ENCODE results near the gene CHST12. TPM values are rescaled to one million over a fixed set of nuclear protein-coding genes. Genes with fewer than 3 reads are reported as not detected.

CHST12 gene
- total RNA-seq, result 15.3 TPM
- long read RNA-seq, full-length matches to known transcripts, result 41 of 64 reads
- long read RNA-seq, partial matches to known transcripts, result 5 of 64 reads
- long read RNA-seq, other reads (novel, unspliced or antisense), result 18 of 64 reads

DNA sequence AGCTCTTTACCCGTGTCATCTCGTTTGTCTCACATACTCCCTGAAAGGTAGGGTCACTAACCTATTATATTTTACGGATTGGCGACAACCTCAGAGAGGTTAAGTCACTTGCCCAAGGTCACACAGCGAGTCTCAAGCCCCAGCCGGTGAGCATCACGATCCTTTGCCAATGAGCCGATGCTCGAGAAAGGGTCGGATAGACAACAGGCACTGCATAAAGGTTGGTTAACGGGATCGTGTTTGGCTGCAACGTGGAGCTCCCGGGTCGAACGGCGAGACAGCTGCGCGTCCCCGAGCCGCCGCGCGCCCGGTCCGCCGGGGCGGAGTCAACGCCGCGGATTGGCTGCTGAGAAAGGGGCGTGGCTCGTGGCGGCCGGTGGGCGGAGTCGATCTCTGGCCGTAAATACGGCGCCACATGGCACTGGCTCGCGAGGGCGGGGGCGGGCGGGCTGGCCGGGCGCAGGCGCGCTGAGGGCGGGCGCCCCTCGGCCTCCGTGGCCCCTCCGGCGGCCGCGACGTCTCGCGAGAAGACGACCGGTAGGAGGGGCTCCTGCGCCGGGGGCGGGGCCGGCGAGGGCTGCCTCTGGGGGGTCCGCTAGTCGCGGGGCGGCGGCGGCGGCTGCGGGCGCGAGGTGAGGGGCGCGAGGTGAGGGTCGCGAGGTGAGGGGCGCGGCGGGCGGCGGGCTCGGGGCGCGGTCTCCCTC is at the start of gene CHST12:
TSS of gene CHST12 (plus strand) at position 598 of the 704 bp plus-strand sequence. CDS start 29,029 bp downstream, outside the sequence.
- intact Hi-C loops (cut with micrococcal nuclease), result no loop called here
- peak; percentile 95 for DNase-seq
- H3K4me1 ChIP-seq, result peaks cover 80% of the 10 kb centered on the region
- peak within 1 kb of the TSS; percentile 90 for H3K27ac ChIP-seq (replicated peaks)
- no peaks in the 10 kb centered on the region for H3K36me3 ChIP-seq
- H3K4me3 ChIP-seq, result peak within 1 kb of the TSS; percentile 97
- H3K9me3 ChIP-seq (replicated peaks), result no peaks in the 10 kb centered on the region
- no peaks in the 10 kb centered on the region for H3K27me3 ChIP-seq (ENCODE audit: low read depth)
- TF ChIP-seq, protein P1, sequence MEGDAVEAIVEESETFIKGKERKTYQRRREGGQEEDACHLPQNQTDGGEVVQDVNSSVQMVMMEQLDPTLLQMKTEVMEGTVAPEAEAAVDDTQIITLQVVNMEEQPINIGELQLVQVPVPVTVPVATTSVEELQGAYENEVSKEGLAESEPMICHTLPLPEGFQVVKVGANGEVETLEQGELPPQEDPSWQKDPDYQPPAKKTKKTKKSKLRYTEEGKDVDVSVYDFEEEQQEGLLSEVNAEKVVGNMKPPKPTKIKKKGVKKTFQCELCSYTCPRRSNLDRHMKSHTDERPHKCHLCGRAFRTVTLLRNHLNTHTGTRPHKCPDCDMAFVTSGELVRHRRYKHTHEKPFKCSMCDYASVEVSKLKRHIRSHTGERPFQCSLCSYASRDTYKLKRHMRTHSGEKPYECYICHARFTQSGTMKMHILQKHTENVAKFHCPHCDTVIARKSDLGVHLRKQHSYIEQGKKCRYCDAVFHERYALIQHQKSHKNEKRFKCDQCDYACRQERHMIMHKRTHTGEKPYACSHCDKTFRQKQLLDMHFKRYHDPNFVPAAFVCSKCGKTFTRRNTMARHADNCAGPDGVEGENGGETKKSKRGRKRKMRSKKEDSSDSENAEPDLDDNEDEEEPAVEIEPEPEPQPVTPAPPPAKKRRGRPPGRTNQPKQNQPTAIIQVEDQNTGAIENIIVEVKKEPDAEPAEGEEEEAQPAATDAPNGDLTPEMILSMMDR (IDR thresholded peaks at IDR 0.05; ENCODE audit: borderline replicate concordance), result no peak

DNA sequence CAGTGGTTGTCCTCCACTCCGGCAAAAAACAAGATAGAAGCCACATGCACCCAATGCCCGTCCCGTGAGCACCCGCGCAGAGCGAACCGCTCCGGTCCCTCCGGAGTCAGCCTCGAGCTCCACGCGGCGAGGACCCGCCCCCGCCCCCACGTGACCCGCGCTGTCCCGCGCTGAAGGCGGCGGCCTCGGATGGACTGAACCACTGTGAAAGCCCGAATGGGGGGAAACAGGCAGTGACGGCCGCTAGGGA is 49.5 kb upstream of the CHST12 start:
- peak; percentile 91 for DNase-seq
- intact Hi-C loops (cut with micrococcal nuclease), result no loop called here
- TF ChIP-seq, protein P1 (IDR thresholded peaks at IDR 0.05; ENCODE audit: borderline replicate concordance), result no peak
- Histone ChIP-seq H3K4me1 (peaks cover 49% of the 10 kb centered on the region), H3K9me3 (replicated peaks) (no peaks in the 10 kb centered on the region), H3K27ac (replicated peaks) (peak overlapping the region; percentile 99), H3K27me3 (ENCODE audit: low read depth) (no peaks in the 10 kb centered on the region), H3K36me3 (peaks cover 13% of the 10 kb centered on the region), H3K4me3 (peak overlapping the region; percentile 99)

DNA sequence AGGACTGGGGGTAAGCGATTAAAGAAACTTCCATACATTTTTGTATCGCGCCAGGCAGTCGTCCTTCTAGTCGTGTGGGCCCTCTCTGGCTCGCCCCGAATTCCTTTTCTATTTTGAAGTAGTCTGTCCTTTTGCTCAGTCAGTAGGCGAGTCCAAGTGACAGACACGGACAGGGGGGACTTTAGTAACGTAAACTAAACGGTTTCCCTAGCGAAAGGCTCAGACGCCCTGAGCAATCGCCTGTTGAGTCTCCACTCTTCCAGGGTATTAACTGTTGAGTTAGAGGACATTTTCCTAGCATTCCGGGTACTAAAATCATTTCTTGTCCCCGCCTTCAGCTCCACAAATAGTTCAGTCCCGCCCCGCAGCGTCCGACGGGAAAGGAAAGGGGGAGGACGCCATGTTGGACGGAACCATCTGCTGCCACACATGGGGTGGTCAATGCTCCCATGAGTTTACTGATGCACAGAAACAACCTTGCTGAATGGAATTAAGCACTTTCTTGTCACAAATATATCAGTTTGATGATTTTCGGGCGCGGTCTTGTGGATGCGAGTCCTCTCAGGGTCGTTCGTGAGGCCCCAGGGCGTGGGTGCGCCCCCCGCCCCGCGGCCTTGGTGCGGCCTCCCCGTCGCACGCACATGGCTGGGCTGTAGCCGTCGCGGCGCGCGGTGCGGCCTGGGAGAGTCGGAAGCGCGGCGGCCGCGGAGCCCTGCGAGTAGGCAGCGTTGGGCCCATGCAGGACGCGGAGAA is 49.0 kb upstream of the CHST12 start, which contains the start of gene EIF3B:
TSS of gene EIF3B (plus strand) at position 642 of the 753 bp plus-strand sequence. CDS start at position 737, 95 bp downstream.
- Histone ChIP-seq H3K36me3 (peaks cover 14% of the 10 kb centered on the region), H3K4me3 (peak within 1 kb of the TSS; percentile 99), H3K27ac (replicated peaks) (peak within 1 kb of the TSS; percentile 99), H3K27me3 (ENCODE audit: low read depth) (no peaks in the 10 kb centered on the region), H3K9me3 (replicated peaks) (no peaks in the 10 kb centered on the region), H3K4me1 (peaks cover 54% of the 10 kb centered on the region)
- intact Hi-C loops (cut with micrococcal nuclease), result no loop called here
- TF ChIP-seq, protein P1 (IDR thresholded peaks at IDR 0.05; ENCODE audit: borderline replicate concordance), result no peak
- DNase-seq, result peak; percentile 87

DNA sequence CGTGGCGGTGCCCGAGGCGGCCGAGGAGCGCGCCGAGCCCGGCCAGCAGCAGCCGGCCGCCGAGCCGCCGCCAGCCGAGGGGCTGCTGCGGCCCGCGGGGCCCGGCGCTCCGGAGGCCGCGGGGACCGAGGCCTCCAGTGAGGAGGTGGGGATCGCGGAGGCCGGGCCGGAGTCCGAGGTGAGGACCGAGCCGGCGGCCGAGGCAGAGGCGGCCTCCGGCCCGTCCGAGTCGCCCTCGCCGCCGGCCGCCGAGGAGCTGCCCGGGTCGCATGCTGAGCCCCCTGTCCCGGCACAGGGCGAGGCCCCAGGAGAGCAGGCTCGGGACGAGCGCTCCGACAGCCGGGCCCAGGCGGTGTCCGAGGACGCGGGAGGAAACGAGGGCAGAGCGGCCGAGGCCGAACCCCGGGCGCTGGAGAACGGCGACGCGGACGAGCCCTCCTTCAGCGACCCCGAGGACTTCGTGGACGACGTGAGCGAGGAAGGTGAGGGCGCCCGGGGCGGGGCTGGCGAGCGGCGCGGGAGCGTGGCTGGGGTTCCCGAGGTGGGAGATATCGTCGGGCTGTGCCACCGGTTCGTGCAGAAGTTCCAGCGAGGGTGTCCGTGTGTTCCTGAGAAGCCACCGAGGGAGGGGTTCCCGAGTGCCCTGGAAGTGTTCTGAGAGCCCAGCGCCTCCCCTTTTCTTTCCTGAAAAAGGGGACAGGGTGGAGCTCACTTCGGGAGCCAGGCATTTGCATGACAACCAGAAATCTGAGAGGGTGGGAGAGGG is 48.3 kb upstream of the CHST12 start:
- intact Hi-C loops (cut with micrococcal nuclease), result loop anchor here (5.0 kb wide), 1 partner anchor 778 kb away; no protein-coding TSS in a partner anchor
- Histone ChIP-seq H3K36me3 (peaks cover 14% of the 10 kb centered on the region), H3K4me3 (peak overlapping the region; percentile 99), H3K27ac (replicated peaks) (peak overlapping the region; percentile 99), H3K27me3 (ENCODE audit: low read depth) (no peaks in the 10 kb centered on the region), H3K4me1 (peaks cover 61% of the 10 kb centered on the region), H3K9me3 (replicated peaks) (no peaks in the 10 kb centered on the region)
- no peak for DNase-seq
- TF ChIP-seq, protein P1 (IDR thresholded peaks at IDR 0.05; ENCODE audit: borderline replicate concordance), result no peak

DNA sequence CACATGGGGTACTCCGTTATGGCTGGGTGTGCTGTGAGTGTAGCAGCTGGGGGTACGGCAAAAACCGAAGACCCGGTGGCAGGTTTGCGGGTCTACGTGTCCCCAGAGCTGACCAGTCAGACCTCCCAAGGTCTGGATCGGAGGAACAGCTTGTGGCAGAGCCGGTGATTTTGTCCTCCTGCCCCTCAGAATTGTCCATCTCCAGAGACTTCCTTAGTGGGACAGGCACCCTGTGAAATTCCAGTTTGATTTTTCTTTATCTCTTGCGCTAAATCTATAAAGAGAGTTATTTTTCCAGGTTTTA is 47.8 kb upstream of the CHST12 start:
- Histone ChIP-seq H3K36me3 (peaks cover 18% of the 10 kb centered on the region), H3K4me1 (peaks cover 65% of the 10 kb centered on the region), H3K27ac (replicated peaks) (peak overlapping the region; percentile 99), H3K9me3 (replicated peaks) (no peaks in the 10 kb centered on the region), H3K4me3 (peak overlapping the region; percentile 99), H3K27me3 (ENCODE audit: low read depth) (no peaks in the 10 kb centered on the region)
- TF ChIP-seq, protein P1 (IDR thresholded peaks at IDR 0.05; ENCODE audit: borderline replicate concordance), result no peak
- no peak for DNase-seq
- intact Hi-C loops (cut with micrococcal nuclease), result loop anchor here (5.0 kb wide), 1 partner anchor 778 kb away; no protein-coding TSS in a partner anchor

Measured in left ventricle myocardium inferior (tissue), 1 donor.